GM18505 (cell line): ENCODE data around the gene ADAMTS8.

ENCODE experiments used
- ATAC-seq: cut with Tn5 transposase; IDR thresholded peaks from one replicate; pipeline ENCODE4 v1.9.1; 2021; ENCODE audit not compliant: unreplicated experiment
- POLR2A ChIP-seq: IDR thresholded peaks from 4 replicates; pipeline ENCODE4 v1.6.1; 2011; ENCODE audit warnings: borderline replicate concordance; ENCODE audit not compliant: insufficient read depth, insufficient read length; ENCODE audit errors: extremely low read depth

The ADAMTS8 gene

DNA sequence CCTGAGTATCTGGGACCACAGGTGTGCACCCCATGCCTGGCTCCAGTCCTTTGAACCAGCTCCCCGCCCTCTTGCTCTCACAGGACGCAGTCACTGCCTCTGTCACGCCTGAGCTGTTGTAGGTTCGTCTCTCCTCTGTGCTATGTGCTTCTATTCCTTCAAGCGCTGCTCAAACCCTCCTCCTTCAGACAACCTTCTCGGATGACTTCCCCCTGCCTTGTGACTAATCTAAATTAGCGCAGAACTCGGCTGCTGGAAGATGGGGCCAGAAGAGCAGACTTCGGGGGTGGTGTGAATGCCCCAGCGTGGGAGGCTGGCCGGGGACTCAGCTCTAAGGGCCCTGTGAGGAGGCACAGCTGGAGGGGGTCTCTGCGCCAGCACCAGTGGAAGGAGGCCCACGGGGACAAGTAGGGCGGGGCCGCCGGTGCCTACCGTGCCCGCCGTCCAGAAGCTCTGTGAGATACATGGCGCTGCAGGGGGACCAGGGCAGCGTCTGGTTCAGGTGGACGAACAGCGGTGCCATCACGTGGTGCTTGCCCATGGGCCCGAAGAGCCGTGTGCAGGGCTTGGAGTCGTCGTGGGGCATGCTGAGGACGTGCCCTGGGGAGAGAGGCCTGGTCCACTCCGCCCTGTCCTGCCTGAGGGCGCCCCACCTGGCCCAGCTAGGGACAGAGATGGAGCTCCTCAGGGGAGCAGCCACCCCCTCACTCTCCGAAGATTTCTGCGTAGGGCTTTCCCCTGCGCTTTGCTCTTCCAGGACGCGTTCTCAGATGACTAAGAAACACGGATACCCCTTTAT, 12.5 kb downstream of the ADAMTS8 start:
- TF ChIP-seq POLR2A, result no peak
- ATAC-seq, result no peak

DNA sequence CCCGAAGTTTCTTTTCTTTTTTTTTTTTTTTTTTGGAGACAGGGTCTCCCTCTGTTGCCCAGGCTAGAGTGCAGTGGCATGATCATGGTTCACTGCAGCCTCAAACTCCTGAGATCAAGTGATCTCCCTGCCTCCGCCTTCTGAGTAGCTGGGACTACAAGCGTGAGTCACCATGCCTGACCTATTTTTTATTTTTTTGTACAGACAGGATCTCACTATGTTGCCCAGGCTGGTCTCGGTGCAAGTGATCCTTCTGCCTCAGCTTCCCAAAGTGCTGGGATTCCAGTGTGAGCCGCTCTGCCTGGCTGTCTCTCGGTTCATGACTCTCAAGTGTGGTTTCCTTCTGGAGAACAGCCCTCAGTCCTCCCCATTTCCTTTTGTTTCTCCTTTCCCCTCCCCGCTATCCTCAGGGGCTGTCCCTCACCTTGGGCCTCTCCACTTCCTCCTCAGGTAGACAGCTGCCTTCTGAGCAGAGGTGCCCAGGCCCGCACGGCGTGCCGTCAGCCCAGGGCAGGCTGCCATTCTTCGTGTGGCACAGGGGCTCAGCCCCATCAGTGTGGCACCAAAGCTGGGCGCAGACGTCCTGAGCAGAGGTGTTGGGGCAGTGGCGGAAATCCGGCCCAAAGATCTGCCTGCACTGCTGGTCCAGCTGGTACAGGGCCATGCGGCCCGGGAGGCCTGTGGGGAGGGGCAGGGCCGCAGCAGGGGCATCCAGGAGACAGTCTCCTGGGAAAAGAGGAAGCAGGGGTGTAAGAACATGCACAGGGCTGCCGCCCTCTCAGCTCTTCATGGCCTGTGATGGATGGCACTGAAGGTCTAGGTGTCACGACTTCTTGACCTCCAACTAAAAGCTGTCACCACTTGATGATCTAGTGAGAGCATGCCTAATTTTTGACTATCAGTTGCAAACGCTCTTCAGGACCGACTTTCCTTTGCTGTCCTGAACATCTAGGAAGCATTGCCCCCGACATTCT, 14.0 kb downstream of the ADAMTS8 start:
- no peak for ATAC-seq
- no peak for TF ChIP-seq POLR2A

DNA sequence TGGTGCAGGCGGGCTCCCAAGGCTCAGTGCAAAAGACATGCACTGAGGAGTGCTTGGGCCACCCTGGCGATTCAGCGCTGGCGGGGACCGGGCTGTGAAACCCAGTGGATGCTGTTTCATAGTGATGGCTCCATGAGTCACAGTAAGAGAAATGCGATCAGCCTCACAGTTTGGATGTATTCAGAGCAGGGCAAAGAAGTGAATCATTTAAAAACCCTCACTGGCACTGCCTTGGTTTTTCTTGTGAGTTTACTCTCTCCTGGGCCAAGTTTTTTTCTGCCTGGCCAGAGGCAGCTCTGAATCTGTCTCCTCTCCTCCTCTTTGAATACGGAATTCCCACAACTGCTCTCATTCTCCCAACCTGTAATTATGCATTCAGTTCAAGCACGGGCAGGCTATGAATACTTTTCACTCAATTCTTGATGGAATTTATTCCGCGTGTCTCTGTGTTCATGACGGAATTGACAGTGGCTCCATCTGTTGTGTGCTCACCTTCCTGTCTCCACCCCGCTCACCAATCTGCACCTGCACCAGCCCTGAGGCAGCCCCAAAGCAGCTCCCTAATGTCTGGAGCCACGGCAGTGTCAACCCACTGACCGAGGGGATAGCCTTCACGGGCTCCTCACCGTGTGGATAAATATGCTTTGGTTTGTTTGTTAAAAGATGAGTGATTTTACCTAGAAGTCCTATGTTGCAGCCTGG, 14.9 kb downstream of the ADAMTS8 start:
- ATAC-seq, result no peak
- TF ChIP-seq POLR2A, result no peak

DNA sequence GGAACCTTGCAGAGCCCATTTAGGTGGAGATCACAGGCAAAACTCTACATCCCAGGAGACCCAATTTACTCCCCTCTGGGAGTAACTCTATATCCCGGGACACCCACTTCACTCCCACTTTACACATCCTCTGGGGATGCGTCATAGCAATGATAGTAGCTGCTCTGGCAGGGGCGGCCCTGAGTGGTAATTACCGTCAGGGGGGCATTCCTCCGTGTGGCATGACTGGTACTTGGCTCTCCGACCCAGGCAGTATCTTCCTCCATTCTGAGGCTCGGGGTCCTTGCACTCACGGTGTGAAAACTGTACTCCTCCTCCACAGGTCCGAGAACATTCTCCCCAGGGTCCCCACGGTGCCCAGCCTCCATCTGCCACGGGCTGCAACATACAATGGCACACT, 17.2 kb downstream of the ADAMTS8 start:
- no peak for ATAC-seq
- TF ChIP-seq POLR2A, result no peak

DNA sequence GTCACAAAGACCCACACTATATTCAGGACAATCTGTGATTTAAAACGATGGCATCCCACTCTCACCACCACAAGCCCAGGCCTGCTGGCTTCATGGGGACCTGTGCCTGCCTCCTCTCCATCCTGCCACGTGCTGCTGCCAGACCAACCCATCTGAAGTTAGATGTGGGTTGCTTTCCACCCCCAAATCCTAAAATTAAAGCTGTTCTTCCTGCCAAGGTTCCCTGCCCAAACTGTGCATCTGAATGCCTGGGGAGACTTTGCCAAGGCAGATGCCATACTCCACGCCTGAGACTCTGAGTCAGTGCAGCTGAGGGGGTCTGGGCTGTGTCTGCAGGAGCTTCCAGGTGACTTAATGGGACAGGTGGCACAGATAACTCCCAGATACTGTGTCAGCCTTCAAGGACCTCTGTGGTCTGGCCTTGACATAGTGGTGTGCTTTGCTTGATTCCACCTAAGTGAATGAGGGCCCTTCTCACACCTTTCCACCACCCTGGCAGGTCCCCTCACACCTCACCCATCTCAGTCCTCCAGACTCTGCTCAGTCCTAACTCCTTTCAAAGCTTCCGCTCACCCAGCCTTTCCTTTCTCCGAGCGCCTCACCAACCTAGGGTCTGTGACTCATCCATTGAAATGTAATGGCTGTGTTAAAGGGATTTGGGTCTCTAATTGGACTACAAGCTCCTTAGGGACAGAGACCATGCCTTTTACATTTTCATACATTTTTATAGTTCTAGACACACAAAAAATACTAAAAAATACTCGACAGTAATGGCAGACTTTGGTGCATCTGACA, 18.6 kb downstream of the ADAMTS8 start:
- ATAC-seq, result no peak
- TF ChIP-seq POLR2A, result no peak

DNA sequence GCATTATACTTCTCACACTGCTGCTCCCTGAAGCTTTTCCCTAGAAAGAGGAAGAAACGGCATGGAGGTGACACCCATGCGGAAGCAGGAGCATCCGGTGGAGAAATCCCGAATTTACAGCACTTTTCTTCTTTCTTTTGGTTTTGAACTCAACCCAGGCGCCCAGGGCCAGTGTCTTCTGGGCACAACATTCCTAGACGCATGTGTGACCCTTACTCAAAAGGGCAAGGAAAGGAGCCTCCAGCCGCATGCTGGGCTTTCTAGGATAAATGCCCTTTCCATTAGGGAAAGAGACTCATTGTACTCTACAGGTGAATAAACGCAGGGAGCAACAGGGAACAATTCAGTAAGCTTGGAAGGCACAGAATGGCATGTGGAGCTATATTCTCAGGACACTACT, 19.5 kb downstream of the ADAMTS8 start:
- TF ChIP-seq POLR2A, result no peak
- ATAC-seq, result no peak

DNA sequence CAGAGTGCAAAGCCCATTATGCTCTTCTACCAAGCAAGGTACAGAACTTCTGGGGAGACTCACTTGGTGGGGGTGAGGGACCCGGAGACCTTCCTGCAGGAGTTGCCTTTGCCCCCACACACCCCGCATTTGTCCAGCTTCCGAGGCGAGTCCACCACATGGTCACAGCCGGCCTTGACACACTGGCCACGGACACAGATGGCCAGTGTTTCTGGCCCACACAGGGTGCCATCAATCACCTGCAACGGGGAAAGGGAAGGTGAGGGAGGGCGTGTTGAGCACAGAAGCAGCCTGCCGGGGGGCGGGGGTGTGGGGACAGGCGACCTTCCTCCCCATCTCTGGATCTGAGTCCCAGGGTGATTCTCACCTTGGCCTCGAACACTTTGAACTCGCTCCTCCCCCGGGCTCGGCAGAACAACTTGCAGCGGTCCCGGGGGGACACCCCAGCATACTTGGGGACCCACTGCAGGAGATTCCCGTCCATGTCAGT, 20.0 kb downstream of the ADAMTS8 start:
- ATAC-seq, result no peak
- no peak for TF ChIP-seq POLR2A

DNA sequence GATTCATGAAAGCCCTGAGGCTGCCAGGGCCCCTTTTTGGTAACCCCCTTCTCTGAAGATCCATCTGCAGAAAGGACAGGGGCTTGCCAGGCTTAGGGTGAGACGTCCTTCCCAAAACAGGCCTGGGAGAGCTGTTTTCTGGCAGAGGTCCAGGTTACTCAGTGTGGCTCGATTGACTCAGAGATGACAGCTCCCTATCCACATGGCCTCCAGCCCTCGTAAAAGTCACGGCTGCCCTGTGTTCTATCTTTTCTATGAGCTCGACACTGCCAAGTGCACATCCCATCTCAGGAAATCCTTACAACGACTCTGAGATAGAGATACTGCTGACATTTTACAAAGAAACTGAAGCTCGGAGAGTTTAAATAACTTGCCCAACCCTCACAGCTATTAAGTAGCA, 20.4 kb downstream of the ADAMTS8 start:
- TF ChIP-seq POLR2A, result no peak
- no peak for ATAC-seq

DNA sequence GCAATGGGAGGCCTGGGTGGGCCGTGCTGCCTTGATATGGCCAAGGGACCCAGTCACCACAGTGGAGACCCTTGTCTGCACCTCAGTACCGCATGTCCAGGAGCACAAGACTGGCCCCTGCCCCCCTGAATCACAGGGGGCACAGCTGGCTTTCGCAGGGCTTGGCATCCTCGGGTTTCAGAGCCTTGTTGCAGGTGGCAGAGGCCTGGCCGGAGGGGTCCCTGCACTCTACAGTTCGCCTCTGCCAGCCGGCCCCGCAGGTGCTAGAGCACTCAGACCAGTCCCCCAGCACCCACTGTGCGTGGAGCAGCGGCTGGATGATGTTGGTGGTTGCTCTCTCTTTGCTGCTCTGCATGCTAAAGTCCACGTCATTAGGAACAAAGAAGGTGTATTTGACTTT, 23.0 kb downstream of the ADAMTS8 start:
- TF ChIP-seq POLR2A, result no peak
- no peak for ATAC-seq

DNA sequence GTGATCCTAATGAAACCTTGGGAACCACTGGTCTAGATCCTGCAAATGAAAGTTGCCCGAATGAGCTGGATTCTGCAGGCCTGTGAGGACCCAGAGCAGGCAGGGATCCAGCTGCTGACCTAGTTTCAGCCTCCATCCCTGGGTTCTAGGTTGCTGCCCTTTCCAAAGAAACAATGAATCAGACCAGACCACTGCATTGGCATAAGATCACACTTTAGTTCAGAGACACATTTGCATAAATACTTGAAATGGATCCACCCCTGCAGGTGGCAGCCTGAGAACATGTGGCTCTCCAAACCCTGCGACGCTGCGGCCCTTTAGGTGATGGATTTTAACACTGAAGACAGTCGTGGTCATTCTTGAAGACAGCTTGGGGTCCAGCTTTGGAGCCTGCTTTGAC, 23.7 kb downstream of the ADAMTS8 start:
- no peak for TF ChIP-seq POLR2A
- ATAC-seq, result no peak

DNA sequence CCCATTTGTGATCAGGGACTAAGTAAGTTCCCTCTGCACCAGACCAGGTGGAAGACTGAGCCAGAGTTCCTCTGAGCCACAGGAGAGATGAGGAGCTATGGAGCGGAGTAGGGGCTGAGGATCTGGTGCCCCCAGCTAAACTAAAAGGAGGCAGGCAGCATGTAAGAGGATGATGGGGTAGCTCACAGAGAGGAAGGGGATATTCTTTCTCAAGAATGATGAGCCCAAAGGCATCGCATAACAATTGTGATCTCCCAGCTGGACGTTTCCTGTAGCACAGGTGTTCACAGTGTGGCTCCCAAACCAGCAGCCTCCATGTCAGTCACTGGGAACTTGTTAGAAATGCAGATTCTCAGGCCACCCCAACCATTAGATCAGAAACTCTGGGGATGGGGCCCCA, 24.4 kb downstream of the ADAMTS8 start:
- no peak for TF ChIP-seq POLR2A
- no peak for ATAC-seq

DNA sequence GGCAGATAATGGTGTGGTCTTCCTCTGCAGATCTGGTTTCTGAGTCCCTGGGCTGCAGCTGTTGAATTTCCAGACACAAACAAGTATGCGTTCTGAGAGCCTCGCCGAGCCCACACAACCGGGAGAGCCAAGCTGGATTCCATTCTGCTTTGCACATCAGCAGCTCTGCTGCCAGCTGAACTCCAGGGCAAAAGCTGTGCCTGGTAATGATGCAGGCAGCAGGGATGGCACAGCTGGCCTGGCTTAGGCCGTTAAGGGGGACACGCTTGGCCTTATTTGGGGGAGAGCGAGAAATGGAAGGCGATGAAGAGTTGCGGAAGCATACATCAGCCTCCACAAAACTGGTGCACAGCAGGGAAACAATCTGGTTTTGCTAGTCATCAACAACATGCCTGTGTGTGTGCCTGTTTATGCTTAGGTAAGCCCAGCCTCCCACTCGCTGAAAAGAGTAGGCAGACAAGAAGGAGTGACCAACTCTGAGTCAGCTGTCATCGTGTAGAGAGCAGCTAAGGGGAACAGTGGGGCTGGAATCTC, 25.1 kb downstream of the ADAMTS8 start:
- ATAC-seq, result no peak
- TF ChIP-seq POLR2A, result no peak
